Neutrophil (primary cell): ENCODE results near the gene TXLNB.
"Not testable (repeated sequence)": the region's sequence is repeated elsewhere in the genome, so short reads cannot be mapped to it uniquely, and the experiment has no call there.

Experiments
- H3K27ac ChIP-seq: fragments of 200-600 bp; sonication (generic); 2 replicates; pipeline ENCODE4 v1.5.1; 2016; ENCODE audit warnings: mild to moderate bottlenecking, moderate library complexity
- H3K27me3 ChIP-seq: fragments of 200-600 bp; sonication (generic); 2 replicates; pipeline ENCODE4 v1.6.0; 2016; ENCODE audit warnings: mild to moderate bottlenecking
- H3K36me3 ChIP-seq: fragments of 200-600 bp; sonication (generic); 2 replicates; pipeline ENCODE4 v1.5.1; 2017
- H3K4me1 ChIP-seq, 2 experiments: fragments of 200-600 bp in 1 of 2; sonication (generic) in 1 of 2; 1 replicate in 1 of 2; 2 replicates in 1 of 2; pipeline versions ENCODE4 v1.5.1 to v1.6.1; 2013 to 2016; ENCODE audit warnings: low read depth in 1 of 2, low read length in 1 of 2, mild to moderate bottlenecking in 1 of 2, moderate library complexity in 1 of 2; ENCODE audit not compliant: control insufficient read depth in 1 of 2, insufficient read depth in 1 of 2
- H3K4me3 ChIP-seq, 2 experiments: fragments of 200-600 bp in 1 of 2; sonication (generic) in 1 of 2; 1 replicate in 1 of 2; 2 replicates in 1 of 2; pipeline ENCODE4 v1.5.1; 2013 to 2016; ENCODE audit warnings: low read depth in 1 of 2, low read length in 1 of 2, mild to moderate bottlenecking in 1 of 2, moderate library complexity in 1 of 2
- H3K9me3 ChIP-seq: fragments of 200-600 bp; sonication (generic); 2 replicates; pipeline ENCODE4 v1.5.1; 2016
- CTCF ChIP-seq: fragments of 200-600 bp; sonication (generic); IDR thresholded peaks from 2 replicates; pipeline ENCODE4 v1.5.1; 2016; ENCODE audit warnings: antibody characterized with exemption

Gene TXLNB

GRCh38 chr6:139235661-139236060 lies 56.1 kb downstream of the TXLNB start:
- Histone ChIP-seq H3K4me3 (no peak overlapping the region), H3K4me1 (no peaks in the 10 kb centered on the region), H3K27ac (no peak overlapping the region), H3K36me3 (no peaks in the 10 kb centered on the region), H3K27me3 (no peaks in the 10 kb centered on the region), H3K9me3 (no peaks in the 10 kb centered on the region)
- TF ChIP-seq CTCF, result no peak

- H3K36me3 ChIP-seq, result not testable (repeated sequence)
Measured at GRCh38 chr6:139234193-139234592, 57.6 kb downstream of the TXLNB start.

GRCh38 chr6:139231206-139231605 lies 60.6 kb downstream of the TXLNB start:
- TF ChIP-seq CTCF, result no peak
- Histone ChIP-seq H3K36me3 (no peaks in the 10 kb centered on the region), H3K27ac (no peak overlapping the region), H3K4me1 (no peaks in the 10 kb centered on the region), H3K4me3 (no peak overlapping the region), H3K27me3 (no peaks in the 10 kb centered on the region), H3K9me3 (no peaks in the 10 kb centered on the region)

More at GRCh38 chr6:139234193-139234592, 57.6 kb downstream of the TXLNB start:
- not testable (repeated sequence) for H3K9me3 ChIP-seq, H3K4me3 ChIP-seq, H3K27ac ChIP-seq, H3K4me1 ChIP-seq, H3K27me3 ChIP-seq

- Histone ChIP-seq H3K27ac (no peak overlapping the region), H3K4me3 (no peak overlapping the region), H3K9me3 (no peaks in the 10 kb centered on the region), H3K4me1 (no peaks in the 10 kb centered on the region), H3K27me3 (no peaks in the 10 kb centered on the region), H3K36me3 (no peaks in the 10 kb centered on the region)
- no peak for TF ChIP-seq CTCF
Measured at GRCh38 chr6:139230391-139230840, 61.4 kb downstream of the TXLNB start.

- not testable (repeated sequence) for H3K4me3 ChIP-seq
Measured at GRCh38 chr6:139228387-139228786, 63.4 kb downstream of the TXLNB start.

GRCh38 chr6:139219746-139220145 lies 72.1 kb downstream of the TXLNB start:
- no peaks in the 10 kb centered on the region for H3K27me3 ChIP-seq
- no peaks in the 10 kb centered on the region for H3K9me3 ChIP-seq
- H3K27ac ChIP-seq, result no peak overlapping the region
- H3K4me1 ChIP-seq, result peaks cover 3 to 4% of the 10 kb centered on the region in 2 experiments
- no peak overlapping the region for H3K4me3 ChIP-seq
- TF ChIP-seq CTCF, result no peak
- H3K36me3 ChIP-seq, result no peaks in the 10 kb centered on the region

More at GRCh38 chr6:139228387-139228786, 63.4 kb downstream of the TXLNB start:
- H3K4me1 ChIP-seq, H3K36me3 ChIP-seq, H3K27ac ChIP-seq, H3K27me3 ChIP-seq, H3K9me3 ChIP-seq: not testable (repeated sequence)

GRCh38 chr6:139219271-139219729 lies 72.5 kb downstream of the TXLNB start:
- Histone ChIP-seq H3K27ac (no peak overlapping the region), H3K27me3 (no peaks in the 10 kb centered on the region), H3K4me3 (no peak overlapping the region), H3K9me3 (no peaks in the 10 kb centered on the region), H3K4me1 (peaks cover 3 to 4% of the 10 kb centered on the region in 2 experiments), H3K36me3 (no peaks in the 10 kb centered on the region)
- TF ChIP-seq CTCF, result peak; percentile 51

GRCh38 chr6:139212460-139212859 lies 79.3 kb downstream of the TXLNB start:
- H3K36me3 ChIP-seq, H3K4me3 ChIP-seq, H3K27ac ChIP-seq, H3K27me3 ChIP-seq, H3K4me1 ChIP-seq, H3K9me3 ChIP-seq: not testable (repeated sequence)

- not testable (repeated sequence) for H3K9me3 ChIP-seq, H3K27me3 ChIP-seq, H3K27ac ChIP-seq, H3K4me1 ChIP-seq, H3K4me3 ChIP-seq, H3K36me3 ChIP-seq
Measured at GRCh38 chr6:139210766-139211165, 81.0 kb downstream of the TXLNB start.
